CD4-positive, alpha-beta T cell treated with Interleukin-4 for 1 hour (primary cell): ENCODE measurements around the gene RERE.

Experiments
- DNase-seq, 2 donors: peaks; one replicate each; pipeline ENCODE4 v3.0.0-alpha.2; 2020 to 2022

RERE gene

GRCh38 chr1:8684590-8684989 is 132.8 kb downstream of the RERE start:
- DNase-seq, result no peak

GRCh38 chr1:8682573-8682972 is 134.9 kb downstream of the RERE start:
- no peak for DNase-seq

GRCh38 chr1:8681911-8682310 is 135.5 kb downstream of the RERE start:
- DNase-seq, result no peak

- DNase-seq, result peak in 1 of 2 donors; percentile 18
These were observed 136.5 kb downstream of the RERE start for GRCh38 chr1:8680664-8681650.

GRCh38 chr1:8679929-8680663 is 137.3 kb downstream of the RERE start:
- DNase-seq, result no peak

GRCh38 chr1:8679395-8679800 is 138.0 kb downstream of the RERE start:
- DNase-seq, result no peak

- DNase-seq, result no peak
These were observed 138.6 kb downstream of the RERE start for GRCh38 chr1:8678673-8679394.

- DNase-seq, result no peak
These were observed 139.7 kb downstream of the RERE start for GRCh38 chr1:8677782-8678181.

GRCh38 chr1:8676813-8677212 is 140.6 kb downstream of the RERE start:
- DNase-seq, result no peak

- DNase-seq, result no peak
These were observed 141.4 kb downstream of the RERE start for GRCh38 chr1:8676072-8676471.

- DNase-seq, result no peak
These were observed 142.5 kb downstream of the RERE start for GRCh38 chr1:8674912-8675311.

GRCh38 chr1:8674481-8674880 is 143.0 kb downstream of the RERE start:
- DNase-seq, result no peak

GRCh38 chr1:8671306-8671917 is 146.0 kb downstream of the RERE start:
- peak; percentile 42 to 54 for DNase-seq

- no peak for DNase-seq
These were observed 147.0 kb downstream of the RERE start for GRCh38 chr1:8670371-8670818.

GRCh38 chr1:8669606-8670335 is 147.7 kb downstream of the RERE start:
- no peak for DNase-seq

- no peak for DNase-seq
These were observed 149.4 kb downstream of the RERE start for GRCh38 chr1:8667869-8668594.

- no peak for DNase-seq
These were observed 150.9 kb downstream of the RERE start for GRCh38 chr1:8666389-8667167.

- DNase-seq, result no peak
These were observed 151.6 kb downstream of the RERE start for GRCh38 chr1:8665833-8666232.

- no peak for DNase-seq
These were observed 152.6 kb downstream of the RERE start for GRCh38 chr1:8664887-8665286.

GRCh38 chr1:8663915-8664329 is 153.5 kb downstream of the RERE start:
- peak; percentile 11 to 12 for DNase-seq
